Measurements from ENCODE around the gene CD27. TPM values are rescaled to one million over a fixed set of nuclear protein-coding genes. Genes with fewer than 3 reads are reported as not detected.

Gene CD27
- total RNA-seq, 6 experiments from 2014 or later = 0.33 to 1.2 (median 0.68) TPM; not detected in 1

DNA sequence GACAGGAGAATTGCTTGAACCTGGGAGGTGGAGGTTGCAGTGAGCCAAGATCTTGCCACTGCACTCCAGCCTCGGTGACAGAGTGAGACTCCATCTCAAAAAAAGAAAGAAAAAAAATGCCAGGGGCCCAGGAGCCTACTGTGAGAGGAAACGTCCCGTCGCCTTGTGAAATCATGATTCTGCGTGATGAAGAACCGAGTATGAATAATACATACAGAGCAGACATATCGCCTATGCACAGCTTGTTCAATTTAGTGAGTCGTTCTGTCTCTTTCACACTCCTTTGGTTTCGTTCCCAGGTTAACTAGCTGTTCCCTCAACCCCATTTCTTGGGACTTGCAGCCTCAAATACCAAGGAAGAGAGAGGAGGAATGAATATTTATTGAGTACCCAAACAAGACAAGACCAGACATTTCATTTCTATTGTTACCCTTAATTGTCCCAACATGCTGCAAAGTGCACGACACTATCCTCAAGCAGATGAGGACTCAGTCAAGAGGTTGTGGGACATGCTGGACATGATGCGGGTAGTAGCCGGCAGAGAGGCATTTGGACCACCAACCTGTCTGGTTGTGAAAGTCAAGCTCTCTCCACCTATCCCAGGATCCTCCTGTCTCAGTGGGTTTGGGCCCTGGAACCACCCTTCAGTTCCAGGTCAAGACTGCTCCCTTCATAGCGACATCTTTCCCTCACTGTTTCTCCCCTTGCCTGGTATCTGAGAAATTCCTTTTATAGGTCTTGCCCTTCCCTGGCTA, 8.6 kb upstream of the CD27 start:
- no peaks in the 10 kb centered on the region for H3K4me1 ChIP-seq
- 81% methylated on average over 10 of the region's 13 CpGs for WGBS (ENCODE audit: insufficient coverage, low coverage, low lambda C conversion rate, missing lambda C conversion rate)
- H3K27ac ChIP-seq = no peak overlapping the region
- DNase-seq (peak in 1 of 3 donors; percentile 5), ATAC-seq (no peak)
- no peaks in the 10 kb centered on the region for H3K36me3 ChIP-seq
- H3K4me3 ChIP-seq = no peak overlapping the region
- no peaks in the 10 kb centered on the region for H3K9me3 ChIP-seq
- intact Hi-C loops (cut with DNase I) = no loop called here
- H3K27me3 ChIP-seq = no peaks in the 10 kb centered on the region
- TF ChIP-seq POLR2A (IDR thresholded peaks at IDR 0.05) = no peak
- TF ChIP-seq, protein P1, sequence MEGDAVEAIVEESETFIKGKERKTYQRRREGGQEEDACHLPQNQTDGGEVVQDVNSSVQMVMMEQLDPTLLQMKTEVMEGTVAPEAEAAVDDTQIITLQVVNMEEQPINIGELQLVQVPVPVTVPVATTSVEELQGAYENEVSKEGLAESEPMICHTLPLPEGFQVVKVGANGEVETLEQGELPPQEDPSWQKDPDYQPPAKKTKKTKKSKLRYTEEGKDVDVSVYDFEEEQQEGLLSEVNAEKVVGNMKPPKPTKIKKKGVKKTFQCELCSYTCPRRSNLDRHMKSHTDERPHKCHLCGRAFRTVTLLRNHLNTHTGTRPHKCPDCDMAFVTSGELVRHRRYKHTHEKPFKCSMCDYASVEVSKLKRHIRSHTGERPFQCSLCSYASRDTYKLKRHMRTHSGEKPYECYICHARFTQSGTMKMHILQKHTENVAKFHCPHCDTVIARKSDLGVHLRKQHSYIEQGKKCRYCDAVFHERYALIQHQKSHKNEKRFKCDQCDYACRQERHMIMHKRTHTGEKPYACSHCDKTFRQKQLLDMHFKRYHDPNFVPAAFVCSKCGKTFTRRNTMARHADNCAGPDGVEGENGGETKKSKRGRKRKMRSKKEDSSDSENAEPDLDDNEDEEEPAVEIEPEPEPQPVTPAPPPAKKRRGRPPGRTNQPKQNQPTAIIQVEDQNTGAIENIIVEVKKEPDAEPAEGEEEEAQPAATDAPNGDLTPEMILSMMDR (IDR thresholded peaks at IDR 0.05) = no peak

- no peaks in the 10 kb centered on the region for H3K36me3 ChIP-seq
- no peak for TF ChIP-seq POLR2A (IDR thresholded peaks at IDR 0.05)
- TF ChIP-seq, protein P1 (IDR thresholded peaks at IDR 0.05) = no peak
- H3K4me1 ChIP-seq = no peaks in the 10 kb centered on the region
- no peak overlapping the region for H3K4me3 ChIP-seq
- no peak overlapping the region for H3K27ac ChIP-seq
- DNase-seq (peak in 1 of 3 donors; percentile 2), ATAC-seq (no peak)
- H3K9me3 ChIP-seq = no peaks in the 10 kb centered on the region
- no CpG with 5 or more reads among the region's 3 CpGs for WGBS (ENCODE audit: insufficient coverage, low coverage, low lambda C conversion rate, missing lambda C conversion rate)
- intact Hi-C loops (cut with DNase I) = no loop called here
- no peaks in the 10 kb centered on the region for H3K27me3 ChIP-seq
These were observed 7.2 kb upstream of the CD27 start for GRCh38 chr12:6437586-6437985.

DNA sequence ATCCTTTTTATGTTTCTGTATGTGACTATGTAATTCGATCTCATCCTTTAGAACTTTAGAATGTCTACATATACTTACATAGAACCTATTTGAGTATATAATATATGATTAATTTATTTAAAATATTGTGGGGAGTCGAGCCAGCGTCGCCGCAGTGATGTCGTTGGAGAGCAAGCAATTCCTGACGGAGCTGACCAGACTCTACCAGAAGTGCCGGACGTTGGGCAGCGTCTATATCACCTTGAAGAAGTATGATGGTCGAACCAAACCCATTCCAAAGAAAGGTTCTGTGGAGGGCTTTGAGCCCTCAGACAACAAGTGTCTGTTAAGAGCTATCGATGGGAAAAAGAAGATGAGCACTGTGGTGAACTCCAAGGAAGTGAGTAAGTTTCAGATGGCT, 6.4 kb upstream of the CD27 start:
- no peak for ATAC-seq
- TF ChIP-seq POLR2A (IDR thresholded peaks at IDR 0.05) = no peak
- TF ChIP-seq, protein P1 (IDR thresholded peaks at IDR 0.05) = no peak

GRCh38 chr12:6440391-6440790, 4.4 kb upstream of the CD27 start:
- ATAC-seq = no peak
- Histone ChIP-seq H3K4me3 (no peak overlapping the region), H3K4me1 (no peaks in the 10 kb centered on the region), H3K36me3 (no peaks in the 10 kb centered on the region), H3K27ac (no peak overlapping the region), H3K9me3 (no peaks in the 10 kb centered on the region), H3K27me3 (no peaks in the 10 kb centered on the region)
- 58% methylated on average over 1 of the region's 1 CpG for WGBS (ENCODE audit: insufficient coverage, low coverage, low lambda C conversion rate, missing lambda C conversion rate)
- no peak for DNase-seq
- intact Hi-C loops (cut with DNase I) = no loop called here
- TF ChIP-seq POLR2A (IDR thresholded peaks at IDR 0.05) = no peak
- TF ChIP-seq, protein P1 (IDR thresholded peaks at IDR 0.05) = no peak

More for the DNA sequence above, 6.4 kb upstream of the CD27 start:
- no peak overlapping the region for H3K27ac ChIP-seq
- no peaks in the 10 kb centered on the region for H3K9me3 ChIP-seq
- H3K36me3 ChIP-seq = no peaks in the 10 kb centered on the region
- no peaks in the 10 kb centered on the region for H3K4me1 ChIP-seq
- no peaks in the 10 kb centered on the region for H3K27me3 ChIP-seq
- DNase-seq = peak in 1 of 3 donors; percentile 29
- 90% methylated on average over 11 of the region's 12 CpGs for WGBS (ENCODE audit: insufficient coverage, low coverage, low lambda C conversion rate, missing lambda C conversion rate)
- intact Hi-C loops (cut with DNase I) = no loop called here
- no peak overlapping the region for H3K4me3 ChIP-seq

All from right lobe of liver (tissue), 6 donors.